ENCODE data around the gene SLC17A1.

SLC17A1 gene

GRCh38 chr6:25831532-25832306, at the start of gene SLC17A1:
TSS of gene SLC17A1 (minus strand) at chr6:25832052. CDS start at chr6:25830557, 1,495 bp downstream.
- DNase-seq = no peak

GRCh38 chr6:25880601-25881000, 48.7 kb upstream of the SLC17A1 start:
- no peak for DNase-seq

GRCh38 chr6:25878721-25879322, 47.0 kb upstream of the SLC17A1 start:
- DNase-seq = no peak

GRCh38 chr6:25875926-25876602, 44.2 kb upstream of the SLC17A1 start:
- DNase-seq = no peak

GRCh38 chr6:25875563-25875905, 43.7 kb upstream of the SLC17A1 start:
- no peak for DNase-seq

- no peak for DNase-seq
These were observed 43.1 kb upstream of the SLC17A1 start for GRCh38 chr6:25874822-25875562.

- no peak for DNase-seq
These were observed 42.3 kb upstream of the SLC17A1 start, which contains the start of gene SLC17A3 for GRCh38 chr6:25874118-25874517. TSS of gene SLC17A3 (minus strand) at chr6:25874243. CDS start at chr6:25868387, 5,856 bp downstream.

- DNase-seq = no peak
These were observed 41.0 kb upstream of the SLC17A1 start for GRCh38 chr6:25872814-25873213.

GRCh38 chr6:25869840-25870239, 38.0 kb upstream of the SLC17A1 start:
- DNase-seq = no peak

- DNase-seq = no peak
These were observed 36.8 kb upstream of the SLC17A1 start for GRCh38 chr6:25868436-25869183.

- DNase-seq = no peak
These were observed 34.2 kb upstream of the SLC17A1 start for GRCh38 chr6:25866011-25866410.

GRCh38 chr6:25863360-25863759, 31.5 kb upstream of the SLC17A1 start:
- no peak for DNase-seq

- no peak for DNase-seq
These were observed 30.3 kb upstream of the SLC17A1 start for GRCh38 chr6:25862199-25862598.

GRCh38 chr6:25852756-25853155, 20.9 kb upstream of the SLC17A1 start:
- DNase-seq = no peak

GRCh38 chr6:25851961-25852360, 20.1 kb upstream of the SLC17A1 start:
- no peak for DNase-seq

- DNase-seq = no peak
These were observed 12.7 kb upstream of the SLC17A1 start for GRCh38 chr6:25844518-25844917.

- DNase-seq = no peak
These were observed 10.7 kb upstream of the SLC17A1 start for GRCh38 chr6:25842526-25842925.

GRCh38 chr6:25835442-25836283, 3.8 kb upstream of the SLC17A1 start:
- no peak for DNase-seq

GRCh38 chr6:25834950-25835349, 3.1 kb upstream of the SLC17A1 start:
- no peak for DNase-seq

GRCh38 chr6:25833136-25833535, 1.3 kb upstream of the SLC17A1 start:
- no peak for DNase-seq

- no peak for DNase-seq
These were observed 818 bp upstream of the SLC17A1 start for GRCh38 chr6:25832670-25833069.

GRCh38 chr6:25832307-25832662, 433 bp upstream of the SLC17A1 start:
- no peak for DNase-seq
